ENCODE measurements around the gene GBF1. TPM values are rescaled to one million over a fixed set of nuclear protein-coding genes. Genes with fewer than 3 reads are reported as not detected.
A peak's percentile ranks its signal among the peaks of the same experiment; 100 is the strongest.

The GBF1 gene
- total and polyA plus RNA-seq, 12 donors = 20.7 to 60.5 (median 49.3) TPM

DNA sequence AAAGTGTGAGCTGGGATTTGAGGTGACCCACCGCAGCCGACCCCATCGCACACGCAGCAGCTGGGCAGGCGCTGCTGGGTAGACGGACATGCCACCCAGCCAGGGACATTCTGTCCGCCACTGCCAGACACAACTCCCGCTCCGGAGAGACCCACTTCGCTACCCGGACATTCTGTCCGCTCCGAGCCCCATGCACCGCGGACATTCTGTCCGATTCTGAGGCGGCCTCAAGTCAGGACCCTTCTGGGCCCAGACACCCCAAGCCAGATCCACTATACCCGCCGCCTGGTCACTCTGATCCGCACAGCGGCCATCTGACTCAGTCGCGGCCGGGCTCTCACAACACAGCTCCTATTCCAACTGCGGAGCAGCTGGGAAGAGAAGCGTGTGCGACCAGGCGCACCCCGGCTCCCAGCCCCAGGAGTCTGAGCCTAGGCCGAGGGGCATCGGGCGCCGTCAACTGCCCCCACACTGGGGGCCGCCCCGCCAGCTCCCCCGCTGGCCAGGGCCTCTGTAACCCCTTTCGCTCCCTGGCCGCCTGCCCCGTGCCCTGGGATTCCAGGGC is 4.8 kb upstream of the GBF1 start:
- peak overlapping the region in 4 of 10 donors; percentile 6 to 38 (median 18) for H3K27ac ChIP-seq
- peak in 1 of 2 donors; percentile 29 for DNase-seq

DNA sequence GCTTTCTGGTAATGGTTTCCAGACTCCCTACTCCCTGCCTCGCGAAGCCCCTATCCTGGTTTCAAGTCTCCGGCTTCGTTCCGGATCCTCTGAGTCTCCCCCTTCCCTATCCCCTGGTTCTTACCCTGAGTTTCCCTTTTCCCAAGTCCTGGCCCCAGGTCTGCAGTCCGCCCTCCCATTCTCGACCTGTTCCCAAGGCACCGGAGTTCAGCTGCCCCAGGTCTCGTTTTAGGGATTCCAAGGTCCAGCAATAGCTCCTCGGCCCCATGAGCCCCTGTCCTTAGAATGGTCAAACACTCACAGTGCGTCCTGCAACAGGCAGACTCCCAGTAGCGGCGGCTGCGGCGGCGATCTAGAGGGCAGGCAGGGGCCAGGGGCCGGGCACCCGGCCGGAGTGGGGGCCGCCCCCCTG is 4.3 kb upstream of the GBF1 start:
- peaks cover 0 to 61% (median 0%) of the 10 kb centered on the region in 7 donors for H3K27me3 ChIP-seq
- peak in 1 of 8 donors; percentile 8 for ATAC-seq
- peak overlapping the region in 5 of 10 donors; percentile 6 to 38 (median 28) for H3K27ac ChIP-seq
- no peaks in the 10 kb centered on the region for H3K9me3 ChIP-seq
- intact Hi-C loops (cut with DNase I) = no loop called here
- no peak for DNase-seq
- peaks cover 3 to 35% (median 27%) of the 10 kb centered on the region in 9 donors for H3K4me1 ChIP-seq
- H3K4me3 ChIP-seq = peak overlapping the region; percentile 36 to 79 (median 61)
- 1% methylated on average over 18 to 20 of the region's 20 CpGs for WGBS, 2 donors
- TF ChIP-seq, protein P1, sequence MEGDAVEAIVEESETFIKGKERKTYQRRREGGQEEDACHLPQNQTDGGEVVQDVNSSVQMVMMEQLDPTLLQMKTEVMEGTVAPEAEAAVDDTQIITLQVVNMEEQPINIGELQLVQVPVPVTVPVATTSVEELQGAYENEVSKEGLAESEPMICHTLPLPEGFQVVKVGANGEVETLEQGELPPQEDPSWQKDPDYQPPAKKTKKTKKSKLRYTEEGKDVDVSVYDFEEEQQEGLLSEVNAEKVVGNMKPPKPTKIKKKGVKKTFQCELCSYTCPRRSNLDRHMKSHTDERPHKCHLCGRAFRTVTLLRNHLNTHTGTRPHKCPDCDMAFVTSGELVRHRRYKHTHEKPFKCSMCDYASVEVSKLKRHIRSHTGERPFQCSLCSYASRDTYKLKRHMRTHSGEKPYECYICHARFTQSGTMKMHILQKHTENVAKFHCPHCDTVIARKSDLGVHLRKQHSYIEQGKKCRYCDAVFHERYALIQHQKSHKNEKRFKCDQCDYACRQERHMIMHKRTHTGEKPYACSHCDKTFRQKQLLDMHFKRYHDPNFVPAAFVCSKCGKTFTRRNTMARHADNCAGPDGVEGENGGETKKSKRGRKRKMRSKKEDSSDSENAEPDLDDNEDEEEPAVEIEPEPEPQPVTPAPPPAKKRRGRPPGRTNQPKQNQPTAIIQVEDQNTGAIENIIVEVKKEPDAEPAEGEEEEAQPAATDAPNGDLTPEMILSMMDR (IDR thresholded peaks at IDR 0.05) = no peak
- H3K36me3 ChIP-seq = no peaks in the 10 kb centered on the region

More for the DNA sequence above, 4.8 kb upstream of the GBF1 start:
- Histone ChIP-seq H3K27me3 (peaks cover 0 to 64% (median 0%) of the 10 kb centered on the region in 7 donors), H3K4me3 (peak overlapping the region; percentile 36 to 79 (median 61)), H3K9me3 (no peaks in the 10 kb centered on the region), H3K36me3 (no peaks in the 10 kb centered on the region), H3K4me1 (peaks cover 3 to 34% (median 24%) of the 10 kb centered on the region in 9 donors)
- 19 to 20% methylated on average over 39 of the region's 39 CpGs for WGBS, 2 donors
- TF ChIP-seq, protein P1 (IDR thresholded peaks at IDR 0.05) = no peak
- ATAC-seq = no peak
- intact Hi-C loops (cut with DNase I) = no loop called here

- TF ChIP-seq, protein P1 (IDR thresholded peaks at IDR 0.05) = peak in 1 of 9 donors; percentile 38
- 0 to 2% methylated on average over 53 to 57 of the region's 57 CpGs for WGBS, 2 donors
Measured at GRCh38 chr10:102241444-102242117, 3.8 kb upstream of the GBF1 start, which contains the start of gene PITX3. TSS of gene PITX3 (minus strand) at chr10:102241512. CDS start at chr10:102232080, 9,432 bp downstream.

GRCh38 chr10:102242118-102242485 is 3.2 kb upstream of the GBF1 start:
- H3K4me3 ChIP-seq = peak overlapping the region; percentile 36 to 79 (median 61)
- intact Hi-C loops (cut with DNase I) = no loop called here
- DNase-seq (no peak), ATAC-seq (no peak)
- no peaks in the 10 kb centered on the region for H3K36me3 ChIP-seq
- H3K4me1 ChIP-seq = peaks cover 7 to 45% (median 37%) of the 10 kb centered on the region in 9 donors
- H3K27me3 ChIP-seq = peaks cover 0 to 50% (median 0%) of the 10 kb centered on the region in 7 donors
- TF ChIP-seq, protein P1 (IDR thresholded peaks at IDR 0.05) = no peak
- peak overlapping the region in 1 of 10 donors; percentile 6 for H3K27ac ChIP-seq
- H3K9me3 ChIP-seq = no peaks in the 10 kb centered on the region
- 18 to 21% methylated on average over 7 of the region's 7 CpGs for WGBS, 2 donors

More at GRCh38 chr10:102241444-102242117, 3.8 kb upstream of the GBF1 start, which contains the start of gene PITX3:
- peak within 1 kb of the TSS; percentile 36 to 79 (median 61) for H3K4me3 ChIP-seq
- DNase-seq = peak; percentile 93 to 95
- H3K27ac ChIP-seq = peak within 1 kb of the TSS in 5 of 10 donors; percentile 6 to 38 (median 28)
- H3K9me3 ChIP-seq = no peaks in the 10 kb centered on the region
- peak; percentile 76 to 82 (median 78) for ATAC-seq
- intact Hi-C loops (cut with DNase I) = no loop called here
- H3K4me1 ChIP-seq = peaks cover 4 to 40% (median 32%) of the 10 kb centered on the region in 9 donors
- H3K27me3 ChIP-seq = peaks cover 0 to 55% (median 0%) of the 10 kb centered on the region in 7 donors
- H3K36me3 ChIP-seq = no peaks in the 10 kb centered on the region
